NCI-H2081 treated with DMSO at 0.1 percent for 48 hours (cell line): ENCODE measurements around the gene GPC3.
"Not testable (repeated sequence)": the region's sequence is repeated elsewhere in the genome, so short reads cannot be mapped to it uniquely, and the experiment has no call there.

ENCODE experiments used
- DNase-seq: peaks from one replicate; lab custom pipeline; 2025; lab: John Stamatoyannopoulos, UW

Gene GPC3

GRCh38 chrX:133646719-133647116 is 338.7 kb downstream of the GPC3 start:
- DNase-seq = no peak

- no peak for DNase-seq
Measured at GRCh38 chrX:133645977-133646718, 339.2 kb downstream of the GPC3 start.

GRCh38 chrX:133645256-133645655 is 340.1 kb downstream of the GPC3 start:
- DNase-seq = no peak

GRCh38 chrX:133640161-133641015 is 345.0 kb downstream of the GPC3 start:
- DNase-seq = no peak

GRCh38 chrX:133639726-133640125 is 345.7 kb downstream of the GPC3 start:
- no peak for DNase-seq

GRCh38 chrX:133638285-133638684 is 347.1 kb downstream of the GPC3 start:
- no peak for DNase-seq

- DNase-seq = no peak
Measured at GRCh38 chrX:133637765-133638164, 347.6 kb downstream of the GPC3 start.

GRCh38 chrX:133636009-133636408 is 349.4 kb downstream of the GPC3 start:
- DNase-seq = no peak

GRCh38 chrX:133634416-133634815 is 351.0 kb downstream of the GPC3 start:
- DNase-seq = no peak

GRCh38 chrX:133633950-133634349 is 351.4 kb downstream of the GPC3 start:
- DNase-seq = no peak

GRCh38 chrX:133633162-133633561 is 352.2 kb downstream of the GPC3 start:
- no peak for DNase-seq

- DNase-seq = no peak
Measured at GRCh38 chrX:133630362-133630761, 355.0 kb downstream of the GPC3 start.

GRCh38 chrX:133627673-133628072 is 357.7 kb downstream of the GPC3 start:
- DNase-seq = no peak

GRCh38 chrX:133621384-133621783 is 364.0 kb downstream of the GPC3 start:
- not testable (repeated sequence) for DNase-seq

GRCh38 chrX:133611676-133612075 is 373.7 kb downstream of the GPC3 start:
- no peak for DNase-seq

GRCh38 chrX:133610056-133610455 is 375.3 kb downstream of the GPC3 start:
- no peak for DNase-seq

- DNase-seq = no peak
Measured at GRCh38 chrX:133609166-133609565, 376.2 kb downstream of the GPC3 start.

GRCh38 chrX:133608406-133608805 is 377.0 kb downstream of the GPC3 start:
- DNase-seq = no peak

- no peak for DNase-seq
Measured at GRCh38 chrX:133607419-133608348, 377.7 kb downstream of the GPC3 start.

GRCh38 chrX:133606990-133607389 is 378.4 kb downstream of the GPC3 start:
- DNase-seq = no peak

- DNase-seq = no peak
Measured at GRCh38 chrX:133604801-133605200, 380.6 kb downstream of the GPC3 start.

GRCh38 chrX:133602881-133603280 is 382.5 kb downstream of the GPC3 start:
- DNase-seq = no peak
